Activated T-cell treated with anti-CD3 and anti-CD28 coated beads, Interleukin-2, amount 50 U/mL, for 24 hours (primary cell): ENCODE measurements around the gene RBM43.
A peak's percentile ranks its signal among the peaks of the same experiment; 100 is the strongest.
"Not testable (repeated sequence)": the region's sequence is repeated elsewhere in the genome, so short reads cannot be mapped to it uniquely, and the experiment has no call there.

Experiments
- DNase-seq: peaks from one replicate; pipeline ENCODE4 v3.0.0-alpha.2; 2020
- H3K27ac Mint-ChIP-seq: 2 replicates; pipeline ENCODE4 v1.8.0; 2020; ENCODE audit warnings: mild to moderate bottlenecking, mixed read lengths
- H3K27me3 Mint-ChIP-seq: 2 replicates; pipeline ENCODE4 v1.8.0; 2020; ENCODE audit warnings: mixed read lengths
- H3K36me3 Mint-ChIP-seq: 2 replicates; pipeline ENCODE4 v1.8.0; 2020; ENCODE audit warnings: low read depth, mixed read lengths
- H3K4me1 Mint-ChIP-seq: 2 replicates; pipeline ENCODE4 v1.8.0; 2020; ENCODE audit warnings: low read depth, mixed read lengths
- H3K4me3 Mint-ChIP-seq: 2 replicates; pipeline ENCODE4 v1.8.0; 2020; ENCODE audit warnings: mild to moderate bottlenecking, moderate library complexity, mixed read lengths
- H3K9me3 Mint-ChIP-seq: 2 replicates; pipeline ENCODE4 v1.8.0; 2020; ENCODE audit warnings: mixed read lengths

Gene RBM43

GRCh38 chr2:151252646-151253045 lies 9.0 kb downstream of the RBM43 start:
- Mint-ChIP-seq H3K4me3 (no peak overlapping the region), H3K27ac (no peak overlapping the region), H3K27me3 (no peaks in the 10 kb centered on the region), H3K36me3 (peaks cover 66% of the 10 kb centered on the region), H3K4me1 (peaks cover 7% of the 10 kb centered on the region), H3K9me3 (peaks cover 21% of the 10 kb centered on the region)
- no peak for DNase-seq

- no peak overlapping the region for H3K4me3 Mint-ChIP-seq
- peaks cover 68% of the 10 kb centered on the region for H3K36me3 Mint-ChIP-seq
- no peak overlapping the region for H3K27ac Mint-ChIP-seq
- DNase-seq: no peak
- H3K9me3 Mint-ChIP-seq: peaks cover 24% of the 10 kb centered on the region
- peaks cover 2% of the 10 kb centered on the region for H3K4me1 Mint-ChIP-seq
- no peaks in the 10 kb centered on the region for H3K27me3 Mint-ChIP-seq
Observed at GRCh38 chr2:151251012-151251411, 10.7 kb downstream of the RBM43 start.

- no peak for DNase-seq
- no peaks in the 10 kb centered on the region for H3K27me3 Mint-ChIP-seq
- peaks cover 56% of the 10 kb centered on the region for H3K36me3 Mint-ChIP-seq
Observed at GRCh38 chr2:151247432-151247831, 14.2 kb downstream of the RBM43 start.

GRCh38 chr2:151246152-151246551 lies 15.5 kb downstream of the RBM43 start:
- H3K4me1 Mint-ChIP-seq: no peaks in the 10 kb centered on the region
- H3K27ac Mint-ChIP-seq: no peak overlapping the region
- no peak overlapping the region for H3K4me3 Mint-ChIP-seq
- no peak for DNase-seq
- H3K27me3 Mint-ChIP-seq: no peaks in the 10 kb centered on the region
- H3K36me3 Mint-ChIP-seq: peaks cover 44% of the 10 kb centered on the region
- peaks cover 34% of the 10 kb centered on the region for H3K9me3 Mint-ChIP-seq

More at GRCh38 chr2:151247432-151247831, 14.2 kb downstream of the RBM43 start:
- H3K4me3 Mint-ChIP-seq: no peak overlapping the region
- no peaks in the 10 kb centered on the region for H3K4me1 Mint-ChIP-seq
- H3K9me3 Mint-ChIP-seq: peaks cover 34% of the 10 kb centered on the region
- H3K27ac Mint-ChIP-seq: no peak overlapping the region

- peaks cover 18% of the 10 kb centered on the region for H3K36me3 Mint-ChIP-seq
- DNase-seq: no peak
- no peak overlapping the region for H3K4me3 Mint-ChIP-seq
- H3K27ac Mint-ChIP-seq: no peak overlapping the region
- peaks cover 16% of the 10 kb centered on the region for H3K9me3 Mint-ChIP-seq
- H3K4me1 Mint-ChIP-seq: peaks cover 4% of the 10 kb centered on the region
- no peaks in the 10 kb centered on the region for H3K27me3 Mint-ChIP-seq
Observed at GRCh38 chr2:151243468-151243867, 18.2 kb downstream of the RBM43 start.

GRCh38 chr2:151241224-151241623 lies 20.4 kb downstream of the RBM43 start:
- H3K27me3 Mint-ChIP-seq: no peaks in the 10 kb centered on the region
- H3K27ac Mint-ChIP-seq: no peak overlapping the region
- H3K36me3 Mint-ChIP-seq: peaks cover 11% of the 10 kb centered on the region
- H3K4me1 Mint-ChIP-seq: peaks cover 12% of the 10 kb centered on the region
- H3K9me3 Mint-ChIP-seq: peaks cover 10% of the 10 kb centered on the region
- DNase-seq: no peak
- H3K4me3 Mint-ChIP-seq: no peak overlapping the region

GRCh38 chr2:151240433-151240832 lies 21.2 kb downstream of the RBM43 start:
- H3K4me3 Mint-ChIP-seq: no peak overlapping the region
- H3K36me3 Mint-ChIP-seq: peaks cover 5% of the 10 kb centered on the region
- no peak for DNase-seq
- H3K9me3 Mint-ChIP-seq: peaks cover 5% of the 10 kb centered on the region
- no peak overlapping the region for H3K27ac Mint-ChIP-seq
- no peaks in the 10 kb centered on the region for H3K27me3 Mint-ChIP-seq
- peaks cover 12% of the 10 kb centered on the region for H3K4me1 Mint-ChIP-seq

- no peaks in the 10 kb centered on the region for H3K27me3 Mint-ChIP-seq
- DNase-seq: no peak
- H3K27ac Mint-ChIP-seq: no peak overlapping the region
- no peaks in the 10 kb centered on the region for H3K9me3 Mint-ChIP-seq
- no peaks in the 10 kb centered on the region for H3K36me3 Mint-ChIP-seq
- no peak overlapping the region for H3K4me3 Mint-ChIP-seq
- peaks cover 12% of the 10 kb centered on the region for H3K4me1 Mint-ChIP-seq
Observed at GRCh38 chr2:151239624-151240023, 22.0 kb downstream of the RBM43 start.

GRCh38 chr2:151238527-151239487 lies 22.9 kb downstream of the RBM43 start:
- Mint-ChIP-seq H3K4me3 (no peak overlapping the region), H3K27ac (no peak overlapping the region), H3K9me3 (no peaks in the 10 kb centered on the region), H3K36me3 (no peaks in the 10 kb centered on the region), H3K4me1 (peaks cover 12% of the 10 kb centered on the region), H3K27me3 (no peaks in the 10 kb centered on the region)
- DNase-seq: peak; percentile 39

GRCh38 chr2:151237422-151238025 lies 24.1 kb downstream of the RBM43 start:
- Mint-ChIP-seq H3K4me3 (no peak overlapping the region), H3K36me3 (no peaks in the 10 kb centered on the region), H3K27ac (no peak overlapping the region), H3K9me3 (no peaks in the 10 kb centered on the region), H3K4me1 (peaks cover 12% of the 10 kb centered on the region), H3K27me3 (no peaks in the 10 kb centered on the region)
- DNase-seq: no peak

- H3K4me3 Mint-ChIP-seq, H3K9me3 Mint-ChIP-seq, H3K27ac Mint-ChIP-seq, H3K27me3 Mint-ChIP-seq, H3K36me3 Mint-ChIP-seq, DNase-seq, H3K4me1 Mint-ChIP-seq: not testable (repeated sequence)
Observed at GRCh38 chr2:151233760-151234159, 27.9 kb downstream of the RBM43 start.

- H3K27me3 Mint-ChIP-seq, DNase-seq, H3K4me3 Mint-ChIP-seq, H3K36me3 Mint-ChIP-seq, H3K4me1 Mint-ChIP-seq, H3K27ac Mint-ChIP-seq, H3K9me3 Mint-ChIP-seq: not testable (repeated sequence)
Observed at GRCh38 chr2:151233288-151233687, 28.4 kb downstream of the RBM43 start.

- Mint-ChIP-seq H3K36me3 (no peaks in the 10 kb centered on the region), H3K27ac (no peak overlapping the region), H3K4me1 (no peaks in the 10 kb centered on the region), H3K4me3 (no peak overlapping the region), H3K9me3 (no peaks in the 10 kb centered on the region), H3K27me3 (peaks cover 9% of the 10 kb centered on the region)
- DNase-seq: no peak
Observed at GRCh38 chr2:151230627-151231140, 31.0 kb downstream of the RBM43 start.

GRCh38 chr2:151228847-151229512 lies 32.7 kb downstream of the RBM43 start:
- no peak for DNase-seq
- Mint-ChIP-seq H3K4me3 (no peak overlapping the region), H3K27ac (no peak overlapping the region), H3K27me3 (peaks cover 14% of the 10 kb centered on the region), H3K36me3 (no peaks in the 10 kb centered on the region), H3K9me3 (no peaks in the 10 kb centered on the region), H3K4me1 (no peaks in the 10 kb centered on the region)
